SIG-M5 treated with dmso at 0.1 percent for 504 hours (cell line): ENCODE data around the gene DIAPH3.

Source experiments
- DNase-seq: peaks from one replicate; lab custom pipeline; 2025; ENCODE audit not compliant: unreplicated experiment; lab: John Stamatoyannopoulos, UW

The DIAPH3 gene

GRCh38 chr13:59643906-59644626, 519.7 kb downstream of the DIAPH3 start:
- no peak for DNase-seq

- no peak for DNase-seq
These were observed 520.3 kb downstream of the DIAPH3 start for GRCh38 chr13:59643364-59643841.

GRCh38 chr13:59641817-59642216, 521.9 kb downstream of the DIAPH3 start:
- no peak for DNase-seq

DNA sequence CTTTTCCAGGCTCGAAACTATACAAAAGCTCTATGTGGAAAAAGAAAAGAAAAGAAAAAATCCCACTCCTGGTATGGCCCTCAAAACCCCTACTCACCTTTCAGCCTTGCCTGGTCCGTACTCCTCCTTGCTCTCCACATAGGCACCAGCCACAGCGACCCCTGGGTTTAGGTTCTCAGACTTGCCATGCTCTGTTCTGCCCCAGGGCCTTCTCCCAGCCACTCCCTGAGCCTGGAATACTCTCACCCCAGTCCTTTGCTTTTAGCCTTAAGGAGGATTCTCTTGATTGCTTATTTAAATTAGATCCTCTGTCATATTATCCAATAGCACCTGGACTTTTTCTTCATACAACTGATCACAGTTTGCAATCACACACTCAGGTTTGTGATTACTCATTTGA, 522.5 kb downstream of the DIAPH3 start:
- no peak for DNase-seq

- no peak for DNase-seq
These were observed 525.3 kb downstream of the DIAPH3 start for GRCh38 chr13:59638404-59638803.

- no peak for DNase-seq
These were observed 528.1 kb downstream of the DIAPH3 start for GRCh38 chr13:59635589-59635988.

GRCh38 chr13:59633290-59633689, 530.4 kb downstream of the DIAPH3 start:
- DNase-seq = no peak

GRCh38 chr13:59631271-59631670, 532.5 kb downstream of the DIAPH3 start:
- DNase-seq = no peak

GRCh38 chr13:59625111-59625510, 538.6 kb downstream of the DIAPH3 start:
- DNase-seq = no peak

DNA sequence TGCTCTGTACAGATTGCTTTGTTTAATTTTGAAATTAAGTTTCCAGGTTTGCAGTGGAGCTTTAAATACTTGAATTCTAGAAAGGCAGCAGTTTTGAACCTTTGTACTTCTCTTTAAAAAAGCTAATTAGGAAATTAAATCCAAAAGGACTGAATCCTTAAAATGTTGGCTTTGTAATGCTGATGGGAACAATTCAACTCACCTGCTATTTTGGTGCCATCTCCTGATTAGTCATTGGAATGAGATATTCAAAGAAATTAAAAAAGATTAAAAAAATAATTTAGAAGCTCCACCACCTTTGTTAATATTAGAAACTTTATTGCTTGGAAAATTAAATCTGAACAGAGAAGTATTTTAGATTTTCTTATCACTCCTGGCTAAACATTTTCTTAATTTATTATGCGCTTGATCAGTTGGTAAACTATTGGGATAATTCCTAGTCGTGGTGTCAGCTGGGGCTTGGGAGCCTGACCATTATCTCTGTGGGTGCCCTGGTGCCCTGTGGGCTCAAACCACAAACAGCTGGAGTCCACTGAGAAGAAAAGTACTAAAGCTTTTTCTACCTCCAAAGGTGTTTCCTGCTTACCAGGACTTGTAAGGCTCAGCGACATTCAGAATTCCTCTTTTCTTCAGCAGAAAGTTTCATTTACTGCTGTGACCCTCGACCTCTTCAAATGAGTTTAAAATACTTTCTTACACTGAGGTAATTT, 540.4 kb downstream of the DIAPH3 start:
- no peak for DNase-seq

- DNase-seq = peak; percentile 17
These were observed 542.0 kb downstream of the DIAPH3 start for GRCh38 chr13:59621773-59622172.
